PC-9 (cell line): ENCODE results near the gene DISC1. TPM values are rescaled to one million over a fixed set of nuclear protein-coding genes. Genes with fewer than 3 reads are reported as not detected.

ENCODE experiments used
- BruUV-seq: library from RNA; stranded (reverse); fragments of 400-500 nt; replicated peaks from 2 replicates; lab custom pipeline; 2021; lab: Mats Ljungman, UMichigan
- CTCF ChIA-PET: fragments of 300-600 bp; sonication (Branson Sonifier 250); formaldehyde crosslinking; loops from one replicate; lab custom pipeline; 2022; ENCODE audit warnings: antibody characterized with exemption; lab: Charles Lee
- POLR2A ChIA-PET: fragments of 300-600 bp; sonication (Branson Sonifier 250); formaldehyde crosslinking; loops from one replicate; lab custom pipeline; 2022; ENCODE audit warnings: antibody characterized with exemption; ENCODE audit not compliant: unreplicated experiment; lab: Charles Lee
- DNase-seq, 2 experiments: peaks; one replicate each; pipeline versions ENCODE4 v3.0.0 to v3.0.0-alpha.2; 2015 to 2022; ENCODE audit warnings: mixed read lengths in 1 of 2
- H2AFZ ChIP-seq: fragments of 200-600 bp; sonication (generic); 2 replicates; pipeline ENCODE4 v1.8.1; 2017; ENCODE audit warnings: antibody characterized with exemption
- H3F3A ChIP-seq: fragments of 200-600 bp; sonication (generic); 2 replicates; pipeline ENCODE4 v1.8.1; 2017; ENCODE audit warnings: antibody characterized with exemption, mild to moderate bottlenecking, low read depth; ENCODE audit not compliant: insufficient read depth
- H3K27ac ChIP-seq: fragments of 200-600 bp; sonication (generic); 2 replicates; pipeline ENCODE4 v1.6.1; 2016; ENCODE audit warnings: mixed run types
- H3K27me3 ChIP-seq: fragments of 200-600 bp; sonication (generic); 2 replicates; pipeline ENCODE4 v1.6.1; 2016; ENCODE audit warnings: low read depth, mixed run types; ENCODE audit not compliant: insufficient read depth
- H3K36me3 ChIP-seq: fragments of 200-600 bp; sonication (generic); 2 replicates; pipeline ENCODE4 v1.6.1; 2016; ENCODE audit warnings: low read depth, mixed run types
- H3K4me1 ChIP-seq: fragments of 200-600 bp; sonication (generic); replicated peaks from 2 replicates; pipeline ENCODE4 v1.6.1; 2016; ENCODE audit warnings: mixed run types; ENCODE audit not compliant: insufficient read depth
- H3K4me2 ChIP-seq: fragments of 200-600 bp; sonication (generic); 2 replicates; pipeline ENCODE4 v1.6.1; 2017; ENCODE audit warnings: mixed run types
- H3K4me3 ChIP-seq: fragments of 200-600 bp; sonication (generic); 2 replicates; pipeline ENCODE4 v1.6.1; 2016; ENCODE audit warnings: mixed run types
- H3K79me2 ChIP-seq: fragments of 200-600 bp; sonication (generic); 2 replicates; pipeline ENCODE4 v1.6.1; 2017; ENCODE audit warnings: low read depth, mixed run types
- H3K9me2 ChIP-seq: fragments of 200-600 bp; sonication (generic); 2 replicates; pipeline ENCODE4 v1.8.1; 2017; ENCODE audit warnings: mild to moderate bottlenecking; ENCODE audit not compliant: insufficient read depth
- H3K9me3 ChIP-seq: fragments of 200-600 bp; sonication (generic); 2 replicates; pipeline ENCODE4 v1.8.1; 2016; ENCODE audit warnings: low read depth; ENCODE audit not compliant: insufficient read depth
- H4K20me1 ChIP-seq: fragments of 200-600 bp; sonication (generic); 2 replicates; pipeline ENCODE4 v1.8.1; 2017; ENCODE audit not compliant: insufficient read depth
- CTCF ChIP-seq: fragments of 200-600 bp; sonication (generic); conservative IDR thresholded peaks from 2 replicates; pipeline ENCODE4 v1.6.1; 2017; ENCODE audit warnings: mixed run types, antibody characterized with exemption, mild to moderate bottlenecking, moderate library complexity
- EZH2 ChIP-seq: fragments of 200-600 bp; sonication (generic); IDR thresholded peaks from 2 replicates; pipeline ENCODE4 v1.8.0; 2017; ENCODE audit warnings: antibody characterized with exemption, low read depth
- intact Hi-C: fragments of 100-400 bp; cut with micrococcal nuclease; formaldehyde crosslinking; loops from one replicate; pipeline ENCODE4 v1.10.0; 2022; ENCODE audit not compliant: unreplicated experiment
- total RNA-seq: library from RNA; stranded (reverse); gene quantifications from 2 replicates; pipeline ENCODE4 v1.2.3, GENCODE V29; 2021

Gene DISC1
- total RNA-seq, 1 experiment from 2014 or later, result 7.4 TPM

- TF ChIP-seq EZH2 (no peak), CTCF (no peak)
- Histone ChIP-seq H3K79me2 (no peaks in the 10 kb centered on the region), H3K4me1 (no peaks in the 10 kb centered on the region), H3K4me3 (no peak overlapping the region), H2AFZ (no peak overlapping the region), H3K9me3 (peaks cover 3% of the 10 kb centered on the region; the same call in 1 of the 2 replicates), H3K27me3 (no peaks in the 10 kb centered on the region), H3K4me2 (no peak overlapping the region), H3K27ac (no peak overlapping the region), H3K9me2 (no peaks in the 10 kb centered on the region; the same call in 1 of the 2 replicates), H3K36me3 (no peaks in the 10 kb centered on the region), H4K20me1 (no peaks in the 10 kb centered on the region; the same call in 1 of the 2 replicates), H3F3A (no peaks in the 10 kb centered on the region)
- no TSS peak for BruUV-seq
- intact Hi-C loops, result no loop called here
- no peak for DNase-seq
- ChIA-PET CTCF (no interaction called here), POLR2A (no interaction called here)
These were observed 252.1 kb downstream of the DISC1 start for GRCh38 chr1:231878737-231879136.

GRCh38 chr1:231879296-231879695 is 252.7 kb downstream of the DISC1 start:
- intact Hi-C loops, result no loop called here
- Histone ChIP-seq H3K36me3 (no peaks in the 10 kb centered on the region), H2AFZ (no peak overlapping the region), H3K9me3 (peaks cover 3% of the 10 kb centered on the region; the same call in 1 of the 2 replicates), H3F3A (no peaks in the 10 kb centered on the region), H3K4me1 (no peaks in the 10 kb centered on the region), H3K27me3 (no peaks in the 10 kb centered on the region), H3K4me2 (no peak overlapping the region), H3K79me2 (no peaks in the 10 kb centered on the region), H4K20me1 (no peaks in the 10 kb centered on the region; the same call in 1 of the 2 replicates), H3K9me2 (no peaks in the 10 kb centered on the region; the same call in 1 of the 2 replicates), H3K27ac (no peak overlapping the region), H3K4me3 (no peak overlapping the region)
- BruUV-seq, result no TSS peak
- TF ChIP-seq EZH2 (no peak), CTCF (no peak)
- CTCF ChIA-PET, result no interaction called here
- DNase-seq, result no peak
- POLR2A ChIA-PET, result no interaction called here

- H3K4me2 ChIP-seq, result no peak overlapping the region
- H3K9me2 ChIP-seq, result no peaks in the 10 kb centered on the region
- intact Hi-C loops, result no loop called here
- no peak overlapping the region for H3K27ac ChIP-seq
- DNase-seq, result no peak
- CTCF ChIA-PET, result no interaction called here
- no peaks in the 10 kb centered on the region for H3K9me3 ChIP-seq
- no peaks in the 10 kb centered on the region for H3K4me1 ChIP-seq
- H3K36me3 ChIP-seq, result no peaks in the 10 kb centered on the region
- H3K4me3 ChIP-seq, result no peak overlapping the region
- no peaks in the 10 kb centered on the region for H3K27me3 ChIP-seq
- TF ChIP-seq EZH2 (no peak), CTCF (no peak)
- no TSS peak for BruUV-seq
- H4K20me1 ChIP-seq, result no peaks in the 10 kb centered on the region; the same call in 1 of the 2 replicates
- no peak overlapping the region for H2AFZ ChIP-seq
- POLR2A ChIA-PET, result interaction anchor here (0.6 kb wide), 1 partner anchor 109 kb away, joined by 5 read pairs; no protein-coding TSS in a partner anchor
- no peaks in the 10 kb centered on the region for H3F3A ChIP-seq
- H3K79me2 ChIP-seq, result no peaks in the 10 kb centered on the region
These were observed 255.7 kb downstream of the DISC1 start for GRCh38 chr1:231882333-231882732.
